ENCODE measurements around the gene RGL1. TPM values are rescaled to one million over a fixed set of nuclear protein-coding genes. Genes with fewer than 3 reads are reported as not detected.

The RGL1 gene
- total RNA-seq, 3 donors from 2014 or later (not counting 1 experiment from before 2014, with no cell fraction given) = 0.16 to 0.52 (median 0.40) TPM

DNA sequence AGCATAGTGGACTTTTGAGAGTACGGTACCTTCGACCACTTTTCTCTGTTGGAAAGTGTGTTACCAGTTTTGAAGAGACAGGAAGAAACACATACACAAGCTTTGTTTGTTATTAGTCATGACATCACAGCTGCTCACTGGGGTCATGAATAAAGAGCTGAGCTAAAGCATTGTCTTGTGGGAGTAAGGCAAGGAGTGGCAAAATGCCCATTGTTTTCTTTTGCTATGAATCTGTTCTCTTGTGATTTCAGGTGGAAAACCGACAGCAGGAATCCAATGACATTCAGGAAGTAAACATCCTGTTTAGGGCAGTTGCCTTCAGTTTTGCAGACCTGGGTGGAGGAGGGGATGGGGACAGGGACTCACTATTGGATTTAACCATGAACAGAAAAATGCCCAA, 66.2 kb downstream of the RGL1 start:
- peaks cover 0 to 5% of the 10 kb centered on the region in 2 donors for H3K27me3 Mint-ChIP-seq (ENCODE audit: low read depth in 2 of 2)
- H3K4me1 ChIP-seq (ENCODE audit: control insufficient read depth, insufficient read depth, low read length) = no peaks in the 10 kb centered on the region
- no peaks in the 10 kb centered on the region for H3K9me3 ChIP-seq (ENCODE audit: control insufficient read depth, insufficient read depth, low read length)
- H3K27me3 ChIP-seq (ENCODE audit: control insufficient read depth, insufficient read depth, low read length) = no peaks in the 10 kb centered on the region
- H3K4me3 ChIP-seq (ENCODE audit: low read length) = no peak overlapping the region
- no peak for DNase-seq
- no peak overlapping the region for H3K4me3 Mint-ChIP-seq
- intact Hi-C loops (cut with micrococcal nuclease) = no loop called here
- no peak overlapping the region for H3K27ac ChIP-seq (ENCODE audit: low read length)
- H3K9me3 Mint-ChIP-seq = no peaks in the 10 kb centered on the region
- 91% methylated on average over 3 of the region's 3 CpGs for WGBS (ENCODE audit: insufficient coverage)
- H3K36me3 Mint-ChIP-seq = no peaks in the 10 kb centered on the region
- no peaks in the 10 kb centered on the region for H3K36me3 ChIP-seq (ENCODE audit: control insufficient read depth, insufficient read depth, low read length)
- TF ChIP-seq, protein P1, sequence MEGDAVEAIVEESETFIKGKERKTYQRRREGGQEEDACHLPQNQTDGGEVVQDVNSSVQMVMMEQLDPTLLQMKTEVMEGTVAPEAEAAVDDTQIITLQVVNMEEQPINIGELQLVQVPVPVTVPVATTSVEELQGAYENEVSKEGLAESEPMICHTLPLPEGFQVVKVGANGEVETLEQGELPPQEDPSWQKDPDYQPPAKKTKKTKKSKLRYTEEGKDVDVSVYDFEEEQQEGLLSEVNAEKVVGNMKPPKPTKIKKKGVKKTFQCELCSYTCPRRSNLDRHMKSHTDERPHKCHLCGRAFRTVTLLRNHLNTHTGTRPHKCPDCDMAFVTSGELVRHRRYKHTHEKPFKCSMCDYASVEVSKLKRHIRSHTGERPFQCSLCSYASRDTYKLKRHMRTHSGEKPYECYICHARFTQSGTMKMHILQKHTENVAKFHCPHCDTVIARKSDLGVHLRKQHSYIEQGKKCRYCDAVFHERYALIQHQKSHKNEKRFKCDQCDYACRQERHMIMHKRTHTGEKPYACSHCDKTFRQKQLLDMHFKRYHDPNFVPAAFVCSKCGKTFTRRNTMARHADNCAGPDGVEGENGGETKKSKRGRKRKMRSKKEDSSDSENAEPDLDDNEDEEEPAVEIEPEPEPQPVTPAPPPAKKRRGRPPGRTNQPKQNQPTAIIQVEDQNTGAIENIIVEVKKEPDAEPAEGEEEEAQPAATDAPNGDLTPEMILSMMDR (IDR thresholded peaks at IDR 0.05) = no peak
- H3K27ac Mint-ChIP-seq = no peak overlapping the region
- ATAC-seq = no peak
- no peaks in the 10 kb centered on the region for H3K4me1 Mint-ChIP-seq

DNA sequence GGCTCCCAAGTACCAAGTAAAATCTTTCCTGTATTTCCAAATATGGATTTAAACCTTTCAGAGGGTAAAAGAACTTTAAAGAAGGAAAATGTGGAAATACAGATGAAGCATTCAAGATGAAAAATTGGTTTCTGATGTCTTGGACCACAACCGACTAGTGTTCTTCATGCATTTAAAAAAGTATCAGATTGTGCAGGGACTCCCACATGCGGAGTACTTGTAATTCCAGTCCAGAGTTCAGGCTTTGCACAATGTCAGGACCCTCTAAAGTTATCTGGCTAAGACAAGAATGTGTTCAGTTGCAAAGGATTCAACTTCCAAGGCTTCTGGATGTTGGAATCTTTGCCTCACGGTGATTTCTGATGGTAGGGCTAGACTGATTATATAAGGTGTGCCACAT, 66.7 kb downstream of the RGL1 start:
- no peak overlapping the region for H3K27ac Mint-ChIP-seq
- WGBS (ENCODE audit: insufficient coverage) = 97% methylated on average over 3 of the region's 3 CpGs

DNA sequence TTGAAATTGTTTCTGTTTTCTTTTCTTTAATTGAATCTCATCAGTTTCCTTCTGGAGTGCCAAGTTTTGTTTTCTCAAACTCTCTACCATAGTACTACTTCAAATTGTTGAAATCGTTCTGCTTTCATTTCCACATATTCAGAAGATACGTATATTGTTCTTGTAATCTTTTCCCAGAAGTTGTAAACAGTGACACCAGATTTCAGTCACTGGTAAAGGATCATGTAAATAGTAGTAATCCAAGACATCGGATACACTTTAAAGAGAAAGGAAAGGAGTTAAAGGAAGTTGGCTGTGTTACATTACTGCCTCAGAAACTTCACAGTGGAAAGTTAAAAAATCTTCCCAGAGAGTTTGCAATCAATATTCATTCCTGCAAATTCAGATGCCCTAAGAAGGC, 67.5 kb downstream of the RGL1 start:
- Mint-ChIP-seq H3K4me1 (no peaks in the 10 kb centered on the region), H3K36me3 (no peaks in the 10 kb centered on the region), H3K4me3 (no peak overlapping the region), H3K9me3 (no peaks in the 10 kb centered on the region), H3K27ac (no peak overlapping the region), H3K27me3 (ENCODE audit: low read depth in 2 of 2) (peaks cover 0 to 5% of the 10 kb centered on the region in 2 donors)
- no peak for DNase-seq
- no peak overlapping the region for H3K4me3 ChIP-seq (ENCODE audit: low read length)
- H3K27me3 ChIP-seq (ENCODE audit: control insufficient read depth, insufficient read depth, low read length) = no peaks in the 10 kb centered on the region
- no peaks in the 10 kb centered on the region for H3K36me3 ChIP-seq (ENCODE audit: control insufficient read depth, insufficient read depth, low read length)
- H3K27ac ChIP-seq (ENCODE audit: low read length) = no peak overlapping the region
- TF ChIP-seq, protein P1 (IDR thresholded peaks at IDR 0.05) = no peak
- 40% methylated on average over 1 of the region's 3 CpGs for WGBS (ENCODE audit: insufficient coverage)
- ATAC-seq = no peak
- intact Hi-C loops (cut with micrococcal nuclease) = no loop called here
- no peaks in the 10 kb centered on the region for H3K9me3 ChIP-seq (ENCODE audit: control insufficient read depth, insufficient read depth, low read length)
- H3K4me1 ChIP-seq (ENCODE audit: control insufficient read depth, insufficient read depth, low read length) = no peaks in the 10 kb centered on the region

More for the DNA sequence above, 66.7 kb downstream of the RGL1 start:
- no peaks in the 10 kb centered on the region for H3K27me3 ChIP-seq (ENCODE audit: control insufficient read depth, insufficient read depth, low read length)
- intact Hi-C loops (cut with micrococcal nuclease) = no loop called here
- Mint-ChIP-seq H3K9me3 (no peaks in the 10 kb centered on the region), H3K27me3 (ENCODE audit: low read depth in 2 of 2) (peaks cover 0 to 5% of the 10 kb centered on the region in 2 donors), H3K4me1 (no peaks in the 10 kb centered on the region), H3K36me3 (no peaks in the 10 kb centered on the region), H3K4me3 (no peak overlapping the region)
- no peaks in the 10 kb centered on the region for H3K36me3 ChIP-seq (ENCODE audit: control insufficient read depth, insufficient read depth, low read length)
- TF ChIP-seq, protein P1 (IDR thresholded peaks at IDR 0.05) = no peak
- H3K27ac ChIP-seq (ENCODE audit: low read length) = no peak overlapping the region
- DNase-seq = no peak
- ATAC-seq = no peak
- H3K4me1 ChIP-seq (ENCODE audit: control insufficient read depth, insufficient read depth, low read length) = no peaks in the 10 kb centered on the region
- no peak overlapping the region for H3K4me3 ChIP-seq (ENCODE audit: low read length)
- no peaks in the 10 kb centered on the region for H3K9me3 ChIP-seq (ENCODE audit: control insufficient read depth, insufficient read depth, low read length)

DNA sequence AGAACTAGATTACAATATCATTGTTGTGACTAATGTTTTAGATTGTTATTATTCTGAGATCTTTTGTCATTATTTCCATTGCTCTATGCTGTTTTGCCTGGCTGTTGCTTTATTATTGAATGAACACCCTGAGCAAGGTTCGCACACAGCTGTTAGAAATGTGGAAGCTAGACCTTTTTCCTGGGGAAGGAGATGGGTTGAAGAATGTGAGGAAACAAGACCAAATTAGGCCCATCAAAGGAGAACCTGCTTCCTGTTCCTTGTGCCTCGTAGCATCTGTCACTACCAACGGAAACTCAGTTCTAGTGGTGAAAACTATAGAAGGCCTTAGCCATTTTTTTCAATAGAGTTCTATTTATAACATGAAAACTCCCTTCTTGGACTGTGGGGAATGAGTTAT, 68.7 kb downstream of the RGL1 start:
- peak in 1 of 3 donors; percentile 30 for ATAC-seq

More for the DNA sequence above, 68.7 kb downstream of the RGL1 start:
- DNase-seq = peak in 1 of 2 donors; percentile 36
- no peak overlapping the region for H3K27ac Mint-ChIP-seq
- no peaks in the 10 kb centered on the region for H3K27me3 ChIP-seq (ENCODE audit: control insufficient read depth, insufficient read depth, low read length)
- H3K36me3 ChIP-seq (ENCODE audit: control insufficient read depth, insufficient read depth, low read length) = no peaks in the 10 kb centered on the region
- no peaks in the 10 kb centered on the region for H3K9me3 ChIP-seq (ENCODE audit: control insufficient read depth, insufficient read depth, low read length)
- no peaks in the 10 kb centered on the region for H3K4me1 Mint-ChIP-seq
- H3K9me3 Mint-ChIP-seq = no peaks in the 10 kb centered on the region
- H3K4me3 ChIP-seq (ENCODE audit: low read length) = no peak overlapping the region
- TF ChIP-seq, protein P1 (IDR thresholded peaks at IDR 0.05) = no peak
- H3K27ac ChIP-seq (ENCODE audit: low read length) = no peak overlapping the region
- no peaks in the 10 kb centered on the region for H3K36me3 Mint-ChIP-seq
- H3K4me1 ChIP-seq (ENCODE audit: control insufficient read depth, insufficient read depth, low read length) = no peaks in the 10 kb centered on the region
- intact Hi-C loops (cut with micrococcal nuclease) = no loop called here
- whole genome bisulfite sequencing (ENCODE audit: insufficient coverage) = 62% methylated on average over 1 of the region's 3 CpGs
- peaks cover 0 to 8% of the 10 kb centered on the region in 2 donors for H3K27me3 Mint-ChIP-seq (ENCODE audit: low read depth in 2 of 2)
- no peak overlapping the region for H3K4me3 Mint-ChIP-seq

All from natural killer cell (primary cell).